Cardiac muscle cell (in vitro differentiated cells and primary cell): ENCODE data around the gene MSL3B.

ENCODE experiments used
- DNase-seq, 2 donors: peaks; one replicate each; pipeline versions ENCODE4 v3.0.0 to v3.0.0-alpha.2; 2010 to 2017; ENCODE audit warnings: low read depth in 1 of 2, low spot score in 1 of 2
- H3K27ac ChIP-seq: fragments of 200-600 bp; sonication (generic); 2 replicates; pipeline ENCODE4 v1.5.1; 2016
- H3K27me3 ChIP-seq: fragments of 200-600 bp; sonication (generic); 2 replicates; pipeline ENCODE4 v1.6.0; 2016; ENCODE audit warnings: control low read depth
- H3K36me3 ChIP-seq: fragments of 200-600 bp; sonication (generic); 2 replicates; pipeline ENCODE4 v1.5.1; 2016; ENCODE audit warnings: control low read depth
- H3K4me1 ChIP-seq: fragments of 200-600 bp; sonication (generic); 2 replicates; pipeline ENCODE4 v1.8.1; 2017; ENCODE audit warnings: low read depth, mild to moderate bottlenecking, mixed run types
- H3K4me3 ChIP-seq: fragments of 200-600 bp; sonication (generic); 2 replicates; pipeline ENCODE4 v1.5.1; 2016; ENCODE audit warnings: mild to moderate bottlenecking
- H3K9me3 ChIP-seq: fragments of 200-600 bp; sonication (generic); 2 replicates; pipeline ENCODE4 v1.5.1; 2017; ENCODE audit warnings: low read depth, mild to moderate bottlenecking, control low read depth
- CTCF ChIP-seq: IDR thresholded peaks from 2 replicates; pipeline ENCODE4 v1.5.1; 2012; ENCODE audit warnings: low read depth, mild to moderate bottlenecking, low read length

The MSL3B gene

GRCh38 chr2:233832869-233833311, 35.3 kb downstream of the MSL3B start:
- Histone ChIP-seq H3K36me3 (peaks cover 13% of the 10 kb centered on the region), H3K9me3 (no peaks in the 10 kb centered on the region), H3K27me3 (no peaks in the 10 kb centered on the region), H3K27ac (peak overlapping the region; percentile 60), H3K4me3 (no peak overlapping the region), H3K4me1 (peaks cover 15% of the 10 kb centered on the region)
- DNase-seq = peak; percentile 59 to 89
- peak; percentile 59 for TF ChIP-seq CTCF

GRCh38 chr2:233832414-233832813, 35.8 kb downstream of the MSL3B start:
- no peaks in the 10 kb centered on the region for H3K27me3 ChIP-seq
- peak in 1 of 2 donors; percentile 59 for DNase-seq
- H3K4me1 ChIP-seq = peaks cover 15% of the 10 kb centered on the region
- H3K27ac ChIP-seq = peak overlapping the region; percentile 31
- no peak for TF ChIP-seq CTCF
- H3K9me3 ChIP-seq = no peaks in the 10 kb centered on the region
- H3K36me3 ChIP-seq = peaks cover 13% of the 10 kb centered on the region
- H3K4me3 ChIP-seq = no peak overlapping the region

GRCh38 chr2:233831861-233832260, 36.3 kb downstream of the MSL3B start:
- no peak for TF ChIP-seq CTCF
- no peak for DNase-seq

GRCh38 chr2:233831011-233831721, 37.0 kb downstream of the MSL3B start:
- H3K36me3 ChIP-seq = peaks cover 3% of the 10 kb centered on the region
- no peak for DNase-seq
- H3K27me3 ChIP-seq = no peaks in the 10 kb centered on the region
- H3K4me3 ChIP-seq = no peak overlapping the region
- no peak for TF ChIP-seq CTCF
- no peaks in the 10 kb centered on the region for H3K9me3 ChIP-seq
- H3K4me1 ChIP-seq = peaks cover 15% of the 10 kb centered on the region
- H3K27ac ChIP-seq = no peak overlapping the region

More at GRCh38 chr2:233831861-233832260, 36.3 kb downstream of the MSL3B start:
- H3K36me3 ChIP-seq = peaks cover 10% of the 10 kb centered on the region
- H3K9me3 ChIP-seq = no peaks in the 10 kb centered on the region
- H3K4me3 ChIP-seq = no peak overlapping the region
- no peaks in the 10 kb centered on the region for H3K27me3 ChIP-seq
- peak overlapping the region; percentile 31 for H3K27ac ChIP-seq
- peaks cover 15% of the 10 kb centered on the region for H3K4me1 ChIP-seq

GRCh38 chr2:233830111-233830802, 37.9 kb downstream of the MSL3B start:
- peaks cover 2% of the 10 kb centered on the region for H3K36me3 ChIP-seq
- no peak overlapping the region for H3K27ac ChIP-seq
- no peak overlapping the region for H3K4me3 ChIP-seq
- DNase-seq = no peak
- H3K4me1 ChIP-seq = peaks cover 15% of the 10 kb centered on the region
- no peaks in the 10 kb centered on the region for H3K9me3 ChIP-seq
- no peak for TF ChIP-seq CTCF
- H3K27me3 ChIP-seq = no peaks in the 10 kb centered on the region
